SU-DHL-6 (cell line): ENCODE data around the gene OR4D10.

Experiments used
- EZH2phosphoT487 ChIP-seq: fragments of 200-600 bp; sonication (generic), shearing (Covaris generic); conservative IDR thresholded peaks from 2 replicates; pipeline ENCODE4 v1.6.1; 2018; ENCODE audit warnings: mild to moderate bottlenecking, antibody characterized with exemption, low read length, moderate library complexity, mixed read lengths
- TF ChIP-seq, protein P1 (sequence below): fragments of 200-600 bp; sonication (generic); IDR thresholded peaks from one replicate; pipeline ENCODE4 v1.5.1; 2017; ENCODE audit warnings: antibody characterized with exemption, mild to moderate bottlenecking, low read length, moderate library complexity; ENCODE audit not compliant: insufficient read depth, poor library complexity, severe bottlenecking

GRCh38 chr11:59475176-59475575 lies 2.1 kb downstream of the OR4D10 start:
- TF ChIP-seq, protein P1, sequence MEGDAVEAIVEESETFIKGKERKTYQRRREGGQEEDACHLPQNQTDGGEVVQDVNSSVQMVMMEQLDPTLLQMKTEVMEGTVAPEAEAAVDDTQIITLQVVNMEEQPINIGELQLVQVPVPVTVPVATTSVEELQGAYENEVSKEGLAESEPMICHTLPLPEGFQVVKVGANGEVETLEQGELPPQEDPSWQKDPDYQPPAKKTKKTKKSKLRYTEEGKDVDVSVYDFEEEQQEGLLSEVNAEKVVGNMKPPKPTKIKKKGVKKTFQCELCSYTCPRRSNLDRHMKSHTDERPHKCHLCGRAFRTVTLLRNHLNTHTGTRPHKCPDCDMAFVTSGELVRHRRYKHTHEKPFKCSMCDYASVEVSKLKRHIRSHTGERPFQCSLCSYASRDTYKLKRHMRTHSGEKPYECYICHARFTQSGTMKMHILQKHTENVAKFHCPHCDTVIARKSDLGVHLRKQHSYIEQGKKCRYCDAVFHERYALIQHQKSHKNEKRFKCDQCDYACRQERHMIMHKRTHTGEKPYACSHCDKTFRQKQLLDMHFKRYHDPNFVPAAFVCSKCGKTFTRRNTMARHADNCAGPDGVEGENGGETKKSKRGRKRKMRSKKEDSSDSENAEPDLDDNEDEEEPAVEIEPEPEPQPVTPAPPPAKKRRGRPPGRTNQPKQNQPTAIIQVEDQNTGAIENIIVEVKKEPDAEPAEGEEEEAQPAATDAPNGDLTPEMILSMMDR: no peak
- no peak for TF ChIP-seq EZH2phosphoT487
